ENCODE measurements around the gene AKT3. TPM values are rescaled to one million over a fixed set of nuclear protein-coding genes. Genes with fewer than 3 reads are reported as not detected.
"Not testable (repeated sequence)": the region's sequence is repeated elsewhere in the genome, so short reads cannot be mapped to it uniquely, and the experiment has no call there.

The AKT3 gene
- total RNA-seq, 4 donors from 2014 or later: 8.5 to 16.0 (median 15.2) TPM

- Histone ChIP-seq H3K36me3 (no peaks in the 10 kb centered on the region), H3K4me3 (no peak overlapping the region), H3K9me3 (no peaks in the 10 kb centered on the region), H3K27me3 (no peaks in the 10 kb centered on the region), H3K27ac (no peak overlapping the region), H3K4me1 (no peaks in the 10 kb centered on the region)
- intact Hi-C loops (cut with DNase I; ENCODE audit: low total_unique reads): no loop called here
- TF ChIP-seq POLR2A (IDR thresholded peaks at IDR 0.05): no peak
- TF ChIP-seq, protein P1, sequence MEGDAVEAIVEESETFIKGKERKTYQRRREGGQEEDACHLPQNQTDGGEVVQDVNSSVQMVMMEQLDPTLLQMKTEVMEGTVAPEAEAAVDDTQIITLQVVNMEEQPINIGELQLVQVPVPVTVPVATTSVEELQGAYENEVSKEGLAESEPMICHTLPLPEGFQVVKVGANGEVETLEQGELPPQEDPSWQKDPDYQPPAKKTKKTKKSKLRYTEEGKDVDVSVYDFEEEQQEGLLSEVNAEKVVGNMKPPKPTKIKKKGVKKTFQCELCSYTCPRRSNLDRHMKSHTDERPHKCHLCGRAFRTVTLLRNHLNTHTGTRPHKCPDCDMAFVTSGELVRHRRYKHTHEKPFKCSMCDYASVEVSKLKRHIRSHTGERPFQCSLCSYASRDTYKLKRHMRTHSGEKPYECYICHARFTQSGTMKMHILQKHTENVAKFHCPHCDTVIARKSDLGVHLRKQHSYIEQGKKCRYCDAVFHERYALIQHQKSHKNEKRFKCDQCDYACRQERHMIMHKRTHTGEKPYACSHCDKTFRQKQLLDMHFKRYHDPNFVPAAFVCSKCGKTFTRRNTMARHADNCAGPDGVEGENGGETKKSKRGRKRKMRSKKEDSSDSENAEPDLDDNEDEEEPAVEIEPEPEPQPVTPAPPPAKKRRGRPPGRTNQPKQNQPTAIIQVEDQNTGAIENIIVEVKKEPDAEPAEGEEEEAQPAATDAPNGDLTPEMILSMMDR (IDR thresholded peaks at IDR 0.05 in 4 of 5, conservative IDR thresholded peaks at IDR 0.05 in 1 of 5): no peak
- ATAC-seq (no peak), DNase-seq (no peak)
- in situ Hi-C loops (cut with MboI; ENCODE audit: low sequenced_read_pairs in 4 of 4): no loop called here
Measured at GRCh38 chr1:243837907-243838535, 12.0 kb downstream of the AKT3 start.

DNA sequence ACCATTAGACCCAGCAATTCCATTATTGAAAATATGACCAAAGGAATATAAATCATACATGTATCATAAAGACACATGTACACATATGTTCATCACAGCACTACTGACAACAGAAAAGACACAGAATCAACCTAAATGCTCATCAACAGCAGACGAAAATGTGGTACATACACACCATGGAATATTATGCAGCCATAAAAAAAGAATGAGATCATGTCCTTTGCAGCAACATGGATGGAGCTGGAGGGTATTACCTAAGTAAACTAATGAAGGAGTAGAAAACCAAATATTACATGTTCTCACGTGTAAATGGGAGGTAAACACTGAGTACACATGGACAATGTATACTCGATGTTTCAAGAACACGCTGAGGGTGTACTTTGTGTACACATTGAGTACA is 15.9 kb downstream of the AKT3 start:
- TF ChIP-seq, protein P1 (IDR thresholded peaks at IDR 0.05 in 4 of 5, conservative IDR thresholded peaks at IDR 0.05 in 1 of 5): no peak
- TF ChIP-seq POLR2A (IDR thresholded peaks at IDR 0.05): no peak

GRCh38 chr1:243831463-243831862 is 18.6 kb downstream of the AKT3 start:
- H3K36me3 ChIP-seq: no peaks in the 10 kb centered on the region
- DNase-seq (no peak), ATAC-seq (no peak)
- TF ChIP-seq, protein P1 (IDR thresholded peaks at IDR 0.05 in 4 of 5, conservative IDR thresholded peaks at IDR 0.05 in 1 of 5): no peak
- no peak for TF ChIP-seq POLR2A (IDR thresholded peaks at IDR 0.05)
- no peaks in the 10 kb centered on the region for H3K27me3 ChIP-seq
- H3K4me3 ChIP-seq: no peak overlapping the region
- intact Hi-C loops (cut with DNase I; ENCODE audit: low total_unique reads): no loop called here
- H3K9me3 ChIP-seq: no peaks in the 10 kb centered on the region
- H3K27ac ChIP-seq: no peak overlapping the region
- H3K4me1 ChIP-seq: no peaks in the 10 kb centered on the region
- in situ Hi-C loops (cut with MboI; ENCODE audit: low sequenced_read_pairs in 4 of 4): no loop called here

More for the DNA sequence above, 15.9 kb downstream of the AKT3 start:
- no peak overlapping the region for H3K27ac ChIP-seq
- ATAC-seq (no peak), DNase-seq (no peak)
- no peaks in the 10 kb centered on the region for H3K27me3 ChIP-seq
- in situ Hi-C loops (cut with MboI; ENCODE audit: low sequenced_read_pairs in 4 of 4): no loop called here
- H3K36me3 ChIP-seq: no peaks in the 10 kb centered on the region
- no peak overlapping the region for H3K4me3 ChIP-seq
- H3K4me1 ChIP-seq: no peaks in the 10 kb centered on the region
- intact Hi-C loops (cut with DNase I; ENCODE audit: low total_unique reads): no loop called here
- H3K9me3 ChIP-seq: no peaks in the 10 kb centered on the region

DNA sequence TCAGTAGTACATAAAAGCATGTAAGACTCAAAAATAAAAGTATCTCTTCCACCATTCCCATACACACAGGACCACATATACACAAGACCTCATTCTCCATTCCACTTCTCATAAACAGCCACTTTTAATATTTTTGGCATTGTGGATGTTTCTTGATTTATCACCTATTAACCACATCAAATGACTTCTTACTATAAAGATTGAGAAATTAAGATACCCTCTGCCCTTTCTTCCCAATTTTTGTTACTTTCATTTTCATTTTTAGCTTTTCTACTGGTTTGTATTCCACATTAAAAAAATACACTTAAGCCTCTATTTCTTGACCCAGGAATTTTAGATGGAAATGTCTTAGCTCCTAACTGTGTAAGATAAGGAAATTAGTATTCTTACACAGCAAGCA is 22.8 kb downstream of the AKT3 start:
- Histone ChIP-seq H3K27me3 (no peaks in the 10 kb centered on the region), H3K27ac (no peak overlapping the region), H3K4me1 (no peaks in the 10 kb centered on the region), H3K36me3 (no peaks in the 10 kb centered on the region), H3K9me3 (no peaks in the 10 kb centered on the region), H3K4me3 (no peak overlapping the region)
- intact Hi-C loops (cut with DNase I; ENCODE audit: low total_unique reads) (no loop called here), in situ Hi-C loops (cut with MboI; ENCODE audit: low sequenced_read_pairs in 4 of 4) (no loop called here)
- ATAC-seq (no peak), DNase-seq (no peak)
- TF ChIP-seq POLR2A (IDR thresholded peaks at IDR 0.05): no peak
- TF ChIP-seq, protein P1 (IDR thresholded peaks at IDR 0.05 in 4 of 5, conservative IDR thresholded peaks at IDR 0.05 in 1 of 5): no peak

GRCh38 chr1:243824907-243825306 is 25.1 kb downstream of the AKT3 start:
- intact Hi-C loops (cut with DNase I; ENCODE audit: low total_unique reads); DNase-seq; H3K9me3 ChIP-seq; ATAC-seq; H3K27ac ChIP-seq; H3K4me1 ChIP-seq; in situ Hi-C loops (cut with MboI; ENCODE audit: low sequenced_read_pairs in 4 of 4); H3K27me3 ChIP-seq; H3K36me3 ChIP-seq; H3K4me3 ChIP-seq: not testable (repeated sequence)

All from gastrocnemius medialis (tissue), 4 donors.